GM12875 (cell line): Measurements from ENCODE around the gene CRYBB1.

Experiments
- H3K4me3 ChIP-seq: one replicate; pipeline ENCODE4 v1.5.1; 2011; ENCODE audit warnings: low read depth, low read length, control low read depth
- CTCF ChIP-seq: IDR thresholded peaks from 2 replicates; pipeline ENCODE4 v1.5.1; 2011; ENCODE audit warnings: low read depth, mild to moderate bottlenecking, control low read depth, inconsistent platforms, low read length, moderate library complexity, borderline replicate concordance; ENCODE audit not compliant: insufficient read depth

Gene CRYBB1

GRCh38 chr22:26566994-26567393, 50.8 kb downstream of the CRYBB1 start:
- TF ChIP-seq CTCF, result no peak
- no peak overlapping the region for H3K4me3 ChIP-seq

- no peak for TF ChIP-seq CTCF
- H3K4me3 ChIP-seq, result no peak overlapping the region
Observed at GRCh38 chr22:26565889-26566288, 51.9 kb downstream of the CRYBB1 start.

- no peak overlapping the region for H3K4me3 ChIP-seq
- TF ChIP-seq CTCF, result no peak
Observed at GRCh38 chr22:26565181-26565580, 52.6 kb downstream of the CRYBB1 start.

GRCh38 chr22:26564672-26565071, 53.2 kb downstream of the CRYBB1 start:
- TF ChIP-seq CTCF, result no peak
- no peak overlapping the region for H3K4me3 ChIP-seq

GRCh38 chr22:26564181-26564580, 53.6 kb downstream of the CRYBB1 start:
- no peak overlapping the region for H3K4me3 ChIP-seq
- no peak for TF ChIP-seq CTCF

GRCh38 chr22:26563022-26563421, 54.8 kb downstream of the CRYBB1 start:
- no peak overlapping the region for H3K4me3 ChIP-seq
- no peak for TF ChIP-seq CTCF

- TF ChIP-seq CTCF, result no peak
- no peak overlapping the region for H3K4me3 ChIP-seq
Observed at GRCh38 chr22:26561756-26562417, 55.9 kb downstream of the CRYBB1 start.
